Upper lobe of left lung (tissue), 4 donors: ENCODE results near the gene CAMK2B.

Experiments used
- EP300 ChIP-seq, 4 donors: sonication (generic); formaldehyde crosslinking; IDR thresholded peaks; one replicate each; pipeline ENCODE4 v1.5.1; 2017; ENCODE audit warnings: antibody characterized with exemption in 4 of 4, control low read depth in 2 of 4
- POLR2A ChIP-seq, 4 donors: fragments of 450-650 bp; IDR thresholded peaks; one replicate each; pipeline ENCODE4 v1.5.1; 2016 to 2017; ENCODE audit warnings: antibody characterized with exemption in 4 of 4, mild to moderate bottlenecking in 2 of 4
- POLR2AphosphoS5 ChIP-seq, 2 donors: sonication (generic); formaldehyde crosslinking; IDR thresholded peaks; one replicate each; pipeline ENCODE4 v1.5.1; 2017; ENCODE audit warnings: antibody characterized with exemption in 2 of 2
- TF ChIP-seq, protein P1 (sequence below), 6 experiments: fragments of 450-650 bp in 4 of 6; fragments of 200-600 bp in 2 of 6; sonication (generic) in 2 of 6; IDR thresholded peaks; one replicate each; pipeline ENCODE4 v1.5.1; 2016 to 2019; ENCODE audit warnings: antibody characterized with exemption in 6 of 6

DNA sequence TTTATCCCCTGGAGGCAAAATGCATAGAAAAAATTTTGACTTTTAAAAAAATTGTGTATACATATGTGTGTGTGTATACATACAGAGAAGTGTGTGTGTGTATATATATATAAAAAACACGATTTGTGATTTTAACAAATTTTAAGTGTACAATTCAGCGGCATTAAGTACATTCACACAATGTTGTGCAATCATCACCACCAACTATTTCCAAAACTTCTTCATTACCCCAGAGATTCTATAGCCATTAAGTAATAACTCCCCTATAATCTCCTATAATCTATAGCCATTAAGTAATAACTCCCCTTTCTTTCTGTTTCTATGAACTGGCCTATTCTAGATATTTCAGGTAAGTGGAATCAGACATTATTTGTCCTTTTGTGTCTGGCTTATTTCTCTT is 20.7 kb upstream of the CAMK2B start:
- TF ChIP-seq, protein P1, sequence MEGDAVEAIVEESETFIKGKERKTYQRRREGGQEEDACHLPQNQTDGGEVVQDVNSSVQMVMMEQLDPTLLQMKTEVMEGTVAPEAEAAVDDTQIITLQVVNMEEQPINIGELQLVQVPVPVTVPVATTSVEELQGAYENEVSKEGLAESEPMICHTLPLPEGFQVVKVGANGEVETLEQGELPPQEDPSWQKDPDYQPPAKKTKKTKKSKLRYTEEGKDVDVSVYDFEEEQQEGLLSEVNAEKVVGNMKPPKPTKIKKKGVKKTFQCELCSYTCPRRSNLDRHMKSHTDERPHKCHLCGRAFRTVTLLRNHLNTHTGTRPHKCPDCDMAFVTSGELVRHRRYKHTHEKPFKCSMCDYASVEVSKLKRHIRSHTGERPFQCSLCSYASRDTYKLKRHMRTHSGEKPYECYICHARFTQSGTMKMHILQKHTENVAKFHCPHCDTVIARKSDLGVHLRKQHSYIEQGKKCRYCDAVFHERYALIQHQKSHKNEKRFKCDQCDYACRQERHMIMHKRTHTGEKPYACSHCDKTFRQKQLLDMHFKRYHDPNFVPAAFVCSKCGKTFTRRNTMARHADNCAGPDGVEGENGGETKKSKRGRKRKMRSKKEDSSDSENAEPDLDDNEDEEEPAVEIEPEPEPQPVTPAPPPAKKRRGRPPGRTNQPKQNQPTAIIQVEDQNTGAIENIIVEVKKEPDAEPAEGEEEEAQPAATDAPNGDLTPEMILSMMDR (IDR thresholded peaks at IDR 0.05), result no peak
- TF ChIP-seq POLR2A (IDR thresholded peaks at IDR 0.05) (no peak), POLR2AphosphoS5 (IDR thresholded peaks at IDR 0.05) (no peak), EP300 (IDR thresholded peaks at IDR 0.05) (no peak)
